Fibroblast of pulmonary artery (primary cell): Measurements from ENCODE around the gene CACNA2D3.

Experiments used
- DNase-seq: peaks from one replicate; pipeline ENCODE4 v3.0.0-alpha.2; 2010; ENCODE audit warnings: low read depth
- H3K4me3 ChIP-seq: replicated peaks from 2 replicates; pipeline ENCODE4 v1.5.1; 2011; ENCODE audit warnings: low read depth, mild to moderate bottlenecking, control low read depth, low read length, moderate library complexity
- TF ChIP-seq, protein P1 (sequence below): IDR thresholded peaks from 2 replicates; pipeline ENCODE4 v1.5.1; 2011; ENCODE audit warnings: mild to moderate bottlenecking, control low read depth, low read length, inconsistent platforms; ENCODE audit errors: missing control alignments

CACNA2D3 gene

DNA sequence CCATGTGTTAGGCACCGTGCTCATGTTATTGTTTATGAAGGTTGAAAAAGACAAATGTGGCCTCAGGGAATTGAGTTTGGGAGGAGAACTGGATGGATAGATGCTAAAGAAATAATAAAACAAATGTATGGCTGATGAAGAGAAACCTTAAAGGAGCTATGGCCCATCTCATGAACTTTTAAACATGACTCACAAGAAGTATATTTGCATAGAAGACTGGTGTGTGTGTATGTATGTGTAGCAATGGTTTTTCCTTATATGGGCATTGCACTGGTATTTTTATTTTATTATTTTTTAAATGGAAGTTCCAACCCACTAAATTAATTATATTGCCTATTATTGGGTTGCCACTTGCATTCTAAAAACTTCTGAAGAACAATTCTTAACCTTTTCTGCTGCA lies 31.1 kb downstream of the CACNA2D3 start:
- TF ChIP-seq, protein P1, sequence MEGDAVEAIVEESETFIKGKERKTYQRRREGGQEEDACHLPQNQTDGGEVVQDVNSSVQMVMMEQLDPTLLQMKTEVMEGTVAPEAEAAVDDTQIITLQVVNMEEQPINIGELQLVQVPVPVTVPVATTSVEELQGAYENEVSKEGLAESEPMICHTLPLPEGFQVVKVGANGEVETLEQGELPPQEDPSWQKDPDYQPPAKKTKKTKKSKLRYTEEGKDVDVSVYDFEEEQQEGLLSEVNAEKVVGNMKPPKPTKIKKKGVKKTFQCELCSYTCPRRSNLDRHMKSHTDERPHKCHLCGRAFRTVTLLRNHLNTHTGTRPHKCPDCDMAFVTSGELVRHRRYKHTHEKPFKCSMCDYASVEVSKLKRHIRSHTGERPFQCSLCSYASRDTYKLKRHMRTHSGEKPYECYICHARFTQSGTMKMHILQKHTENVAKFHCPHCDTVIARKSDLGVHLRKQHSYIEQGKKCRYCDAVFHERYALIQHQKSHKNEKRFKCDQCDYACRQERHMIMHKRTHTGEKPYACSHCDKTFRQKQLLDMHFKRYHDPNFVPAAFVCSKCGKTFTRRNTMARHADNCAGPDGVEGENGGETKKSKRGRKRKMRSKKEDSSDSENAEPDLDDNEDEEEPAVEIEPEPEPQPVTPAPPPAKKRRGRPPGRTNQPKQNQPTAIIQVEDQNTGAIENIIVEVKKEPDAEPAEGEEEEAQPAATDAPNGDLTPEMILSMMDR, result no peak
- DNase-seq, result peak; percentile 10
- no peak overlapping the region for H3K4me3 ChIP-seq

GRCh38 chr3:54157860-54158259 lies 35.5 kb downstream of the CACNA2D3 start:
- TF ChIP-seq, protein P1, result no peak
- H3K4me3 ChIP-seq, result no peak overlapping the region
- no peak for DNase-seq

- H3K4me3 ChIP-seq, result no peak overlapping the region
- DNase-seq, result peak; percentile 49
- TF ChIP-seq, protein P1, result no peak
These were observed 37.6 kb downstream of the CACNA2D3 start for GRCh38 chr3:54159917-54160316.

GRCh38 chr3:54163441-54163840 lies 41.1 kb downstream of the CACNA2D3 start:
- no peak for DNase-seq
- H3K4me3 ChIP-seq, result no peak overlapping the region
- TF ChIP-seq, protein P1, result no peak

GRCh38 chr3:54164192-54164975 lies 42.0 kb downstream of the CACNA2D3 start:
- TF ChIP-seq, protein P1, result no peak
- no peak overlapping the region for H3K4me3 ChIP-seq
- DNase-seq, result no peak

DNA sequence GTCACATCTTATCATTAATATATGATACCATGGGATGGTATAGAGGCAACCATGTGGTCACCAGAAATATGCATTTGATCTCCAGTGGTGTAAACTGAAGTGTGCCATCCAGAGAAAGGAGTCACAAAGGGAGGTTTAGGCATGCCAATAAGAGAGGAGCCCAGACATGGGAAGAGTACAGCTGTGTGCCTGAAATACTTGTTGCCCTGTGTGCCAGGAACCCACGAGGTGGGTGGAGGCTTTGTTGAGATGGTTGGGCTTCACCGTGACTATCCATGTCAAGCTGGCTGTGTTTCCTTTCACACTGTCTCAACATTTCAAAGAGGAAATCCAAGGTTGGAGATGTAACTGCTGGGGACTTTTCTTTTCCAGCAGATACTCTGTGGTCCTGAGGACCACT lies 43.5 kb downstream of the CACNA2D3 start:
- TF ChIP-seq, protein P1, result no peak
- no peak for DNase-seq
- no peak overlapping the region for H3K4me3 ChIP-seq

- TF ChIP-seq, protein P1, result no peak
- H3K4me3 ChIP-seq, result no peak overlapping the region
- no peak for DNase-seq
These were observed 45.6 kb downstream of the CACNA2D3 start for GRCh38 chr3:54167999-54168398.
